K562 (cell line): ENCODE results near the gene AGFG1. TPM values are rescaled to one million over a fixed set of nuclear protein-coding genes. Genes with fewer than 3 reads are reported as not detected.

ENCODE experiments used
- ATAC-seq: fragments of 200-7000 bp; cut with Tn5 transposase; 3 replicates; pipeline ENCODE4 v1.9.1; 2020; ENCODE audit warnings: moderate library complexity
- BruUV-seq: library from RNA; stranded (reverse); fragments of 400-500 nt; replicated peaks from 2 replicates; lab custom pipeline; 2021; lab: Mats Ljungman, UMichigan
- CTCF ChIA-PET: fragments of 300-600 bp; formaldehyde crosslinking; extraction: SDS; loops from one replicate; lab custom pipeline; 2021; ENCODE audit warnings: low intra/inter-chr PET ratio; lab: Yijun Ruan, JAX
- POLR2A ChIA-PET: fragments of 300-600, 350-650 bp; sonication (Branson Sonifier 250); formaldehyde crosslinking; extraction: SDS; loops from one replicate; lab custom pipeline; 2021; ENCODE audit warnings: antibody characterized with exemption, inconsistent platforms; lab: Yijun Ruan, JAX
- DNase-seq, 4 experiments: peaks; one replicate each; pipeline versions ENCODE4 v3.0.0 to v3.0.0-alpha.2; 2011 to 2018; ENCODE audit warnings: low spot score in 3 of 4, mixed read lengths in 3 of 4; ENCODE audit errors: extremely low read depth in 1 of 4
- FAIRE-seq: peaks from 2 replicates; lab custom pipeline; 2011; peaks lifted over from hg19 to GRCh38; lab: Jason Lieb, UNC
- H2AFZ ChIP-seq: 2 replicates; pipeline ENCODE4 v1.6.0; 2011; ENCODE audit warnings: low read depth, low read length, control low read depth, inconsistent platforms
- H3K27ac ChIP-seq: fragments of 200-600 bp; 3 replicates; pipeline ENCODE4 v1.8.0; 2011; ENCODE audit warnings: low read depth, mild to moderate bottlenecking, control low read depth, inconsistent platforms, low read length, moderate library complexity, mixed read lengths; ENCODE audit errors: extremely low read depth
- H3K27me3 ChIP-seq, 2 experiments: fragments of 300-600 bp in 1 of 2; 2 replicates in 1 of 2; 3 replicates in 1 of 2; pipeline versions ENCODE4 v1.6.0 to v1.8.0; 2011; ENCODE audit warnings: inconsistent platforms in 2 of 2, low read length in 2 of 2, mild to moderate bottlenecking in 1 of 2, mixed read lengths in 1 of 2, moderate library complexity in 1 of 2; ENCODE audit not compliant: control insufficient read depth in 2 of 2, insufficient read depth in 2 of 2
- H3K36me3 ChIP-seq: fragments of 300-600 bp; 3 replicates; pipeline ENCODE4 v1.8.0; 2011; ENCODE audit warnings: mild to moderate bottlenecking, low read length, inconsistent platforms; ENCODE audit not compliant: control insufficient read depth, insufficient read depth
- H3K4me1 ChIP-seq, 2 experiments: fragments of 200-600 bp in 1 of 2; replicated peaks in 1 of 2; 2 replicates in 1 of 2; 3 replicates in 1 of 2; pipeline versions ENCODE4 v1.5.1 to v1.8.0; 2011; ENCODE audit warnings: inconsistent platforms in 2 of 2, low read length in 2 of 2, mild to moderate bottlenecking in 1 of 2, mixed read lengths in 1 of 2, moderate library complexity in 1 of 2; ENCODE audit not compliant: control insufficient read depth in 2 of 2, insufficient read depth in 2 of 2
- H3K4me2 ChIP-seq: 2 replicates; pipeline ENCODE4 v1.6.1; 2011; ENCODE audit warnings: low read length, control low read depth, inconsistent platforms, mixed read lengths; ENCODE audit not compliant: insufficient read depth
- H3K4me3 ChIP-seq: fragments of 200-600 bp; sonication (generic), shearing (Covaris generic); 2 replicates; pipeline ENCODE4 v1.5.1; 2016; ENCODE audit warnings: control low read depth, inconsistent platforms
- H3K79me2 ChIP-seq: fragments of 200-600 bp; 3 replicates; pipeline ENCODE4 v1.8.0; 2011; ENCODE audit warnings: low read length, inconsistent platforms; ENCODE audit not compliant: control insufficient read depth, insufficient read depth
- H3K9ac ChIP-seq, 2 experiments: 2 replicates each; pipeline versions ENCODE4 v1.6.0 to v1.6.1; 2011; ENCODE audit warnings: low read depth in 2 of 2, low read length in 2 of 2, control low read depth in 1 of 2, inconsistent platforms in 1 of 2, mild to moderate bottlenecking in 1 of 2, mixed read lengths in 1 of 2; ENCODE audit not compliant: insufficient read depth in 1 of 2
- H3K9me1 ChIP-seq: one replicate; pipeline ENCODE4 v1.6.0; 2011; ENCODE audit warnings: inconsistent platforms, mild to moderate bottlenecking, low read length, moderate library complexity; ENCODE audit not compliant: control insufficient read depth, insufficient read depth
- H3K9me3 ChIP-seq: replicated peaks from 2 replicates; pipeline ENCODE4 v1.5.1; 2011; ENCODE audit warnings: low read depth, low read length, inconsistent platforms; ENCODE audit not compliant: control insufficient read depth, insufficient read depth
- H4K20me1 ChIP-seq: replicated peaks from 2 replicates; pipeline ENCODE4 v1.6.1; 2011; ENCODE audit warnings: low read length, inconsistent platforms, mixed read lengths; ENCODE audit not compliant: control insufficient read depth, insufficient read depth
- DIDO1 ChIP-seq: fragments of 450-650 bp; IDR thresholded peaks from 2 replicates; pipeline ENCODE4 v1.6.1; 2016; ENCODE audit warnings: low read depth, missing biosample characterization, missing genetic modification characterization
- DNMT1 ChIP-seq: fragments of 450-650 bp; IDR thresholded peaks from 2 replicates; pipeline ENCODE4 v1.6.1; 2016; ENCODE audit warnings: antibody characterized with exemption, mild to moderate bottlenecking
- FOXJ3 ChIP-seq: sonication (generic); formaldehyde crosslinking; IDR thresholded peaks from 2 replicates; pipeline ENCODE4 v1.4.0; 2020; ENCODE audit warnings: mild to moderate bottlenecking, missing genetic modification reagents
- KLF1 ChIP-seq: fragments of 450-650 bp; IDR thresholded peaks from 2 replicates; pipeline ENCODE4 v1.6.1; 2016; ENCODE audit warnings: missing genetic modification characterization, missing compliant biosample characterization
- NR3C1 ChIP-seq: sonication (generic); formaldehyde crosslinking; IDR thresholded peaks from 2 replicates; pipeline ENCODE4 v1.8.1; 2022; ENCODE audit warnings: missing genetic modification reagents
- RFX1 ChIP-seq: fragments of 450-650 bp; IDR thresholded peaks from 2 replicates; pipeline ENCODE4 v1.6.1; 2016; ENCODE audit warnings: mild to moderate bottlenecking, moderate library complexity
- ZC3H4 ChIP-seq: sonication (generic); formaldehyde crosslinking; IDR thresholded peaks from 2 replicates; pipeline ENCODE4 v1.9.0; 2021; ENCODE audit warnings: missing genetic modification reagents, borderline replicate concordance
- ZFP36 ChIP-seq: fragments of 150-350 bp; IDR thresholded peaks from 2 replicates; pipeline ENCODE4 v1.6.1; 2018; ENCODE audit warnings: low read length, low read depth; ENCODE audit not compliant: partially characterized antibody
- ZKSCAN3 ChIP-seq: fragments of 250-450 bp; sonication (Bioruptor Pico); IDR thresholded peaks from 2 replicates; pipeline ENCODE4 v1.4.0; 2020
- ZNF511 ChIP-seq: sonication (generic); formaldehyde crosslinking; IDR thresholded peaks from 2 replicates; pipeline ENCODE4 v1.8.0; 2022; ENCODE audit warnings: mild to moderate bottlenecking, missing genetic modification reagents
- ZNF561 ChIP-seq: fragments of 450-650 bp; formaldehyde crosslinking; conservative IDR thresholded peaks from 2 replicates; pipeline ENCODE4 v1.4.0; 2020; ENCODE audit warnings: mild to moderate bottlenecking, moderate library complexity
- ZNF830 ChIP-seq: fragments of 250-450 bp; sonication (Bioruptor Pico); IDR thresholded peaks from 2 replicates; pipeline ENCODE4 v1.5.0; 2021; ENCODE audit warnings: mild to moderate bottlenecking
- WGBS: fragments of 100-300 bp; shearing (Covaris generic); methylation state at CpG from one replicate; pipeline ENCODE4 v1.1.6; 2016; ENCODE audit warnings: low coverage, mixed read lengths; ENCODE audit not compliant: insufficient coverage; ENCODE audit errors: missing lambda C conversion rate; 5-methylcytosine and 5-hydroxymethylcytosine counted together
- in situ Hi-C: fragments of 300-500 bp; cut with MboI; formaldehyde crosslinking; loops from 4 replicates; pipeline ENCODE4 v1.15.0; 2018; ENCODE audit warnings: inconsistent platforms, mixed read lengths
- intact Hi-C: fragments of 100-400 bp; cut with micrococcal nuclease; formaldehyde crosslinking; loops from 2 replicates; pipeline ENCODE4 v1.14.2; 2022
- polyA plus RNA-seq, 8 experiments: library from polyadenylated mRNA; depleted of rRNA in 4 of 8; stranded (reverse) in 5 of 8; unstranded in 3 of 8; fragments of >200 nt; fragmentation: Nextera tagmentation in 2 of 8; fragmentation: Illumina TruSeq in 1 of 8; extraction: Ambion mirVana in 2 of 8; extraction: Trizol in 1 of 8; gene quantifications; 2 replicates each; pipeline versions ENCODE4 v1.2.1 to v1.2.3, GENCODE V29; 2011 to 2014; ENCODE audit warnings: inconsistent platforms in 1 of 8, missing spikeins in 1 of 8
- total RNA-seq, 7 experiments: library from RNA; depleted of rRNA in 6 of 7; stranded (reverse); fragments of >200 nt in 6 of 7; fragmentation: Illumina TruSeq in 2 of 7; extraction: Trizol in 2 of 7; gene quantifications; 2 replicates each; pipeline versions ENCODE4 v1.2.1 to v1.2.3, GENCODE V29; 2011 to 2021; ENCODE audit warnings: low replicate concordance in 1 of 7
- TF ChIP-seq, protein P1 (sequence below), 2 experiments: fragments of 450-650 bp; IDR thresholded peaks; 2 replicates each; pipeline ENCODE4 v1.6.1; 2016

Gene AGFG1
- total and polyA plus RNA-seq, 9 of the 15 experiments (the other 6 are each of a cell fraction or from before 2014, with no cell fraction given): 11.2 to 97.5 (median 36.0) TPM

- no peak overlapping the region for H3K4me3 ChIP-seq
- ChIA-PET POLR2A (interaction anchor here (0.5 kb wide), 1 partner anchor 72 kb away, joined by 3 read pairs; no protein-coding TSS in a partner anchor), CTCF (no interaction called here)
- 72% methylated on average over 2 of the region's 2 CpGs for WGBS
- H3K4me2 ChIP-seq: no peak overlapping the region
- DNase-seq (no peak), ATAC-seq (no peak), FAIRE-seq (no peak)
- no peaks in the 10 kb centered on the region for H3K27me3 ChIP-seq
- H3K27ac ChIP-seq: no peak overlapping the region
- intact Hi-C loops (no loop called here), in situ Hi-C loops (no loop called here)
- H2AFZ ChIP-seq: no peak overlapping the region
- BruUV-seq: no TSS peak
- H3K9me1 ChIP-seq: peaks cover 2% of the 10 kb centered on the region
- H4K20me1 ChIP-seq: peaks cover 20% of the 10 kb centered on the region; the same call in 1 of the 2 replicates
- peaks cover 3 to 32% of the 10 kb centered on the region in 2 experiments; a peak in 4 of 5 replicates for H3K4me1 ChIP-seq
- no peak overlapping the region for H3K9ac ChIP-seq
- H3K9me3 ChIP-seq: no peaks in the 10 kb centered on the region
- peaks cover 100% of the 10 kb centered on the region for H3K79me2 ChIP-seq
- TF ChIP-seq RFX1 (peak; percentile 20; the same call in 1 of the 2 replicates), ZC3H4 (CRISPR knock-in tag) (no peak)
- peaks cover 2% of the 10 kb centered on the region; the same call in 1 of the 3 replicates for H3K36me3 ChIP-seq
These were observed 36.0 kb downstream of the AGFG1 start for GRCh38 chr2:227507963-227508362.

DNA sequence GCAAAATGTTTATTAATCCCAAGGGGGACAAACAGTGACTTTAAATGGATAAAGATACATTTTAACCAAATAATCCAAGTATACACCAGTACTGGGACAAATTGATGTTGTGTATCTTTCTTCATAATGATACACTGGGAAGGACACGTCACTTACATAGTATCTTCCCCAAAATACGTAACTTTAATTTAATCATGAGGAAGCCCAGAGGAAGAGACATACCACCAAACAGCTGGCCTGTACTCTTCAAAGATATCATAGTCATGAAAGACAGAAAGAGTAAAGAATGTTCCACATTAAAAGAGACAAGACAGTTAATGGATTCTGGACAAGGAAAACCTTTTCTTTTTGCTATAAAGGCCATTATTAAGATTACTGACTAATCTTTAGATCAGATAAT lies 37.1 kb downstream of the AGFG1 start:
- H3K4me1 ChIP-seq: peaks cover 3 to 25% of the 10 kb centered on the region in 2 experiments; a peak in 4 of 5 replicates

More for the DNA sequence above, 37.1 kb downstream of the AGFG1 start:
- FAIRE-seq: peak; percentile 32
- no peak overlapping the region for H3K4me3 ChIP-seq
- no peak for DNase-seq
- H3K9me1 ChIP-seq: peaks cover 2% of the 10 kb centered on the region
- TF ChIP-seq ZNF561 (CRISPR knock-in tag) (no peak), KLF1 (tag) (no peak), NR3C1 (CRISPR knock-in tag) (no peak), ZNF830 (CRISPR knock-in tag) (no peak), ZFP36 (no peak), ZKSCAN3 (no peak), DNMT1 (no peak), DIDO1 (no peak), FOXJ3 (CRISPR knock-in tag) (no peak), ZNF511 (CRISPR knock-in tag) (no peak)
- TF ChIP-seq, protein P1, sequence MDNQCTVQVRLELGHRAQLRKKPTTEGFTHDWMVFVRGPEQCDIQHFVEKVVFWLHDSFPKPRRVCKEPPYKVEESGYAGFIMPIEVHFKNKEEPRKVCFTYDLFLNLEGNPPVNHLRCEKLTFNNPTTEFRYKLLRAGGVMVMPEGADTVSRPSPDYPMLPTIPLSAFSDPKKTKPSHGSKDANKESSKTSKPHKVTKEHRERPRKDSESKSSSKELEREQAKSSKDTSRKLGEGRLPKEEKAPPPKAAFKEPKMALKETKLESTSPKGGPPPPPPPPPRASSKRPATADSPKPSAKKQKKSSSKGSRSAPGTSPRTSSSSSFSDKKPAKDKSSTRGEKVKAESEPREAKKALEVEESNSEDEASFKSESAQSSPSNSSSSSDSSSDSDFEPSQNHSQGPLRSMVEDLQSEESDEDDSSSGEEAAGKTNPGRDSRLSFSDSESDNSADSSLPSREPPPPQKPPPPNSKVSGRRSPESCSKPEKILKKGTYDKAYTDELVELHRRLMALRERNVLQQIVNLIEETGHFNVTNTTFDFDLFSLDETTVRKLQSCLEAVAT (IDR thresholded peaks at IDR 0.05): no peak
- 37% methylated on average over 2 of the region's 2 CpGs for WGBS
- H3K9ac ChIP-seq: no peak overlapping the region
- POLR2A ChIA-PET: no interaction called here
- H3K79me2 ChIP-seq: peaks cover 100% of the 10 kb centered on the region
- H3K27me3 ChIP-seq: no peaks in the 10 kb centered on the region
- CTCF ChIA-PET: no interaction called here
- peaks cover 2% of the 10 kb centered on the region; the same call in 1 of the 3 replicates for H3K36me3 ChIP-seq
- ATAC-seq: no peak
- no peak overlapping the region for H2AFZ ChIP-seq
- H4K20me1 ChIP-seq: peaks cover 20% of the 10 kb centered on the region; the same call in 1 of the 2 replicates
- H3K9me3 ChIP-seq: no peaks in the 10 kb centered on the region
- H3K27ac ChIP-seq: 0 out of 3 replicates have a peak overlapping the region, but pooled peaks have one; percentile 1
- BruUV-seq: no TSS peak
- in situ Hi-C loops: no loop called here
- no peak overlapping the region for H3K4me2 ChIP-seq
- intact Hi-C loops: no loop called here
